ENCODE results near the gene ACSF3. TPM values are rescaled to one million over a fixed set of nuclear protein-coding genes. Genes with fewer than 3 reads are reported as not detected.

Gene ACSF3
- total RNA-seq, 1 donor = 20.7 TPM

DNA sequence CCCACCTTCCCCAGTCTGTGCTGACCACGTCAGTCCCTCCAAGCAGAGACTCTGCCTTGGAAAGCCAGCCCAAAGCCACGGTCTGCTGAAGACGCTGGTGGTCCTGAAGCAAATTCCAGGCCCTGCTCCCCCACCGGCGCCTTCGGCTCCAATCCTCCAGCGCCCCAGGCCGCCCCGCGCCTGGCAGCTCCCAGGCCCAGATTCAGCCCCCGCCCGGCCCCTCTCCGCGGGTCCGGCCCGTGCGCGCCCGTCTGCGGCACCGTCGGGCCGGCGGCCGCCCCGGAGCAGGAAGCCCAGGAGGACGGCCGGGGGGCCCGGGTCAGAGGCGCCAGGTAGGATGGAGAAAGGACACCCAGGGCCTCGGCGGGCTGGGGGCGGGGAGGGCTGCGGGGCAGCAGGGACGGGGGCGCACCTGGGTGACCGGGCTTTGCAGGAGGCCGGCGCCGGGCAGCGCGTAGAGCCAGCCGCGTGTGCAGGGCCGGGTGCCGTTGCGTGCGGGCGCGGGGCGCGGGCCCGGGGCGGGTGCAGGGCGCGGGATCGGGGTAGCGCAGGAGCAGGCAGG is 107.3 kb downstream of the ACSF3 start:
- peak overlapping the region; percentile 33 for H3K4me3 ChIP-seq (ENCODE audit: low read depth, low read length)
- TF ChIP-seq CTCF (IDR thresholded peaks at IDR 0.05; ENCODE audit: insufficient read depth, low read depth, low read length) = no peak
- no peak for DNase-seq (ENCODE audit: low read depth)

DNA sequence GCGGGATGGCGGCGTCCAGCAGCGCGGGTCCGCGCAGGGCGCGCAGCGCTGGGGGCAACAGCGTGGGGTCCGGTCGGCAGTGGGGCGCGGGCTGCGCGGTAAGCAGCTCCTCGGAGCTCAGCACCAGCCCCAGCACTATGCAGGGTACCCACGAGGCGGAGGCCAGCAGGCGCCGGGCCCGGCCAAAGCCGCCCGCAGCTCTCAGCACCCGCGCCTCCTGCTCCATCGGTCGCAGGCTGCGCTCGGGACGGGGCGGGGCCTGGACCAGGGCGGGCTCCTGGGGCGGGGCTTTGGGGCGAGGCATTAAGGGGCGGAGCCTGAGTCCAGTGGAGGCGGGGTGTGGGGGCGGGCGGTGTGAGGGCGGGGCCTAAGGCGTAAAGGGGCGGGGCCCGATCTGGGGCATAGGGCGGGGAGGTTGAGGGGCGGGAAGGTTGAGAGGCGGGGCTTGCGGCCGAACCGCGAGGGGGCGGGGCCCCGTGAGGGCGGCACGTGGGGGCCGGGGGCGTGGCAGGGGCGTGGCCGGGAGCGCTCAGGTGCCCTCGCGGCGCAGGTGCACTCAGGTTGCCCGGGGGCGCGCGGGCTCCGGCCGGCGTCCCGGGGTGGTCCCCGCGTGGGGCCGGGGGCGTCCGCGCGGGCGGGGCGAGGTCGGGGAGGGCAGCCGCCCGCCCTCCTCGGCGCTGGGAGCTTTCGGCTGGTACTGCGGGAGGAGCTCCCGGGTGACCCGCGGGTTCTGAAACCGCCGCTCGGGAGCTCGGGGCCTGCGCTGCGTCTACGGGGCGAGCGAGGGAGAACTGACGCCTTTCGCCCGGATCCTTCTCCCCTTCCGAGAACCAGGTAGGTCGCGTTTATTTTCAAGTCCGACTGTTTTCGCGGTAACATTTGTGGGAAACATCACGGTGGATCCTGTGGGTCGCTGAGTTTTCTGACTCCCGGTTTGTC is 108.1 kb downstream of the ACSF3 start:
- TF ChIP-seq CTCF (IDR thresholded peaks at IDR 0.05; ENCODE audit: insufficient read depth, low read depth, low read length) = no peak
- peak overlapping the region; percentile 40 for H3K4me3 ChIP-seq (ENCODE audit: low read depth, low read length)
- peak; percentile 67 for DNase-seq (ENCODE audit: low read depth)

DNA sequence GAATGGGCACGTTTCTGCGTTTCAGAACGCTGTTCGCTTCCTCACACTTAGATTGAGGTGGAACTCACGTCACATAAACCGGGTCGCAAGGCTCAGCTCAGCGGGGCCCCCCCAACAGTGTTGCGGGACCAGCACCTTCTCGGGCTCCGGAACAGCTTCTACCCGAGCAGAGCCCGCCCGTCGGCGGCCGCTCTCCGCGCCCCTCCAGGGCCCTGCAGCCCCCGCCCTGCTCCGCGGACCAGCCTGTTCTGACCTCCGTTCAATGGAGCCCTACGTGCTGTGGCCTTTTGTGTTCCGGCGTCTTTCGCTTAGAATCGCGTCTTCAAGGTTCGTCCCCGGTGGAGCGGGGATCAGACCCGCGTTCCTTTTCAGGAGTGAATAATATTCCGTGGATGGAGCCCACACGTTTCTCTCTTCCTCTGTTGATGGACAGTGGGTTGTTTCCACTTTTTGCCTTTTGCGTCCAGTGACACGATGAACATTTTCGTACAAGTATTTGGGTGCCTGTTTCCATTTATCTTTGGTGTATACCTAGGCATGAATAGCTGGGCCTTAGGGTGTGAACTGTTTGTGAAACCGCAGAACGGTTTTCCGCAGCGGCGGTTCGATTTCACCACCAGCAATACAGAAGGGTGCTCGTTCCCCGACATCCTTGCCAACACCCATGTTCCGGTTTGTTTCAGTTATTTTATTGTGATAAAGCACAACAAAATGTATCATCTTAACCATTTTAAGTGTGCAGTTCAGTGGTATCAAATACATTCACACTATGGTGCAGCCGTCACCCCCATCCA is 109.0 kb downstream of the ACSF3 start:
- no peak overlapping the region for H3K4me3 ChIP-seq (ENCODE audit: low read depth, low read length)
- TF ChIP-seq CTCF (IDR thresholded peaks at IDR 0.05; ENCODE audit: insufficient read depth, low read depth, low read length) = no peak
- no peak for DNase-seq (ENCODE audit: low read depth)

Other genes starting within 250 kb of the ACSF3 start
- 24.8 and 26.3 TPM in 2 replicates for gene GALNS, start 236.9 kb upstream of the ACSF3 start, total RNA-seq
- gene TRAPPC2L, start 236.7 kb upstream of the ACSF3 start, total RNA-seq = 34.5 and 49.6 TPM in 2 replicates
- gene PABPN1L, start 227.2 kb upstream of the ACSF3 start, total RNA-seq = not detected in 2 replicates
- not detected in 2 replicates for gene CBFA2T3, start 116.6 kb upstream of the ACSF3 start, total RNA-seq
- under 0.01 and 0.32 TPM in 2 replicates for gene CDH15, start 77.9 kb downstream of the ACSF3 start, total RNA-seq
- under 0.01 TPM in 1 of 2 replicates, not detected in the other for gene SLC22A31, start 106.7 kb downstream of the ACSF3 start, total RNA-seq
- 8.7 and 16.4 TPM in 2 replicates for gene ZNF778, start 123.9 kb downstream of the ACSF3 start, total RNA-seq

All from fibroblast of villous mesenchyme (primary cell).